HG03039 (cell line): ENCODE measurements around the gene FAF1.

ENCODE experiments used
- ATAC-seq: cut with Tn5 transposase; IDR thresholded peaks from one replicate; pipeline ENCODE4 v1.9.1; 2021; ENCODE audit warnings: mild to moderate bottlenecking, moderate library complexity; ENCODE audit not compliant: unreplicated experiment

Gene FAF1

GRCh38 chr1:50420689-50421365, 539.2 kb downstream of the FAF1 start:
- no peak for ATAC-seq

- ATAC-seq = no peak
These were observed 540.0 kb downstream of the FAF1 start for GRCh38 chr1:50419907-50420677.

GRCh38 chr1:50419192-50419906, 540.7 kb downstream of the FAF1 start:
- ATAC-seq = no peak

GRCh38 chr1:50418600-50419109, 541.4 kb downstream of the FAF1 start:
- no peak for ATAC-seq

GRCh38 chr1:50417946-50418599, 542.0 kb downstream of the FAF1 start:
- ATAC-seq = no peak

- ATAC-seq = no peak
These were observed 542.6 kb downstream of the FAF1 start for GRCh38 chr1:50417507-50417906.

- no peak for ATAC-seq
These were observed 543.3 kb downstream of the FAF1 start for GRCh38 chr1:50416553-50417453.

GRCh38 chr1:50416150-50416527, 543.9 kb downstream of the FAF1 start:
- no peak for ATAC-seq

- ATAC-seq = no peak
These were observed 544.6 kb downstream of the FAF1 start for GRCh38 chr1:50415235-50416149.

- ATAC-seq = no peak
These were observed 545.2 kb downstream of the FAF1 start for GRCh38 chr1:50414853-50415234.

GRCh38 chr1:50412813-50413476, 547.1 kb downstream of the FAF1 start:
- ATAC-seq = no peak

GRCh38 chr1:50405814-50406213, 554.3 kb downstream of the FAF1 start:
- ATAC-seq = no peak

GRCh38 chr1:50393522-50394120, 566.4 kb downstream of the FAF1 start:
- no peak for ATAC-seq
